Measurements from ENCODE around the gene MYO5C. TPM values are rescaled to one million over a fixed set of nuclear protein-coding genes. Genes with fewer than 3 reads are reported as not detected.

The MYO5C gene
- total and polyA plus RNA-seq, 10 of the 15 experiments (the other 5 are each of a cell fraction or from before 2014, with no cell fraction given) = 0.29 to 1.3 (median 0.75) TPM

GRCh38 chr15:52232327-52232726 is 63.3 kb downstream of the MYO5C start (continued):
- TF ChIP-seq BACH1 (IDR thresholded peaks at IDR 0.05; ENCODE audit: borderline replicate concordance) (peak; percentile 44; the same call in 1 of the 2 replicates), GATAD2B (conservative IDR thresholded peaks at IDR 0.05; ENCODE audit: low read depth) (no peak), PAX8 (IDR thresholded peaks at IDR 0.05) (0 out of 2 replicates have a peak, but pooled peaks have one; percentile 45), ZBED1 (IDR thresholded peaks at IDR 0.05; ENCODE audit: borderline replicate concordance) (no peak)

- ATAC-seq (no peak), FAIRE-seq (no peak), DNase-seq (ENCODE audit: low read depth, low spot score) (no peak)
- in situ Hi-C loops (cut with MboI) = no loop called here
- H3K4me2 ChIP-seq (ENCODE audit: control insufficient read depth, insufficient read depth) = no peak overlapping the region
- H3K36me3 ChIP-seq (ENCODE audit: control insufficient read depth in 2 of 2, insufficient read depth in 2 of 2, low read length in 1 of 2) = no peaks in the 10 kb centered on the region
- no peak overlapping the region for H2AFZ ChIP-seq (ENCODE audit: control insufficient read depth, low read depth, low read length)
- H3K9me3 ChIP-seq (replicated peaks; ENCODE audit: control insufficient read depth, insufficient read depth, low read length) = no peaks in the 10 kb centered on the region
- no peaks in the 10 kb centered on the region for H3K79me2 ChIP-seq (ENCODE audit: control insufficient read depth, insufficient read depth, low read length)
- H3K9ac ChIP-seq (ENCODE audit: control insufficient read depth, insufficient read depth, low read length) = no peak overlapping the region
- no peak overlapping the region for H3K27ac ChIP-seq (ENCODE audit: control insufficient read depth, insufficient read depth)
- H3K27me3 ChIP-seq (replicated peaks in 1 of 2; ENCODE audit: control insufficient read depth in 2 of 2, insufficient read depth in 2 of 2, low read length in 1 of 2) = no peaks in the 10 kb centered on the region
- WGBS (ENCODE audit: insufficient coverage, insufficient replicate concordance, low lambda C conversion rate, missing lambda C conversion rate) = 81% methylated on average over 1 of the region's 1 CpG
- no TSS peak for BruUV-seq (replicated peaks)
- no peaks in the 10 kb centered on the region for H4K20me1 ChIP-seq (ENCODE audit: control insufficient read depth, insufficient read depth)
- intact Hi-C loops (cut with micrococcal nuclease; ENCODE audit: unreplicated experiment) = no loop called here
- ChIA-PET CTCF (interaction anchor here (0.7 to 13.5 kb wide), 6 partner anchors 14 to 220 kb away, joined by 3 to 235 read pairs (median 6); partner anchors contain the start of gene GNB5), SMC1A (ENCODE audit: uncharacterized antibody, unreplicated experiment) (interaction anchor here (1.1 to 8.5 kb wide), 10 partner anchors 7 to 504 kb away, joined by 3 to 93 read pairs (median 4); no protein-coding TSS in a partner anchor), RAD21 (ENCODE audit: unreplicated experiment) (interaction anchor here (0.6 to 5.7 kb wide), 3 partner anchors 13 to 32 kb away, joined by 3 to 40 read pairs (median 3); no protein-coding TSS in a partner anchor), POLR2A (interaction anchor here (0.7 kb wide), 1 partner anchor 147 kb away, joined by 3 read pairs; no protein-coding TSS in a partner anchor)
- H3K4me3 ChIP-seq = no peak overlapping the region
- peaks cover 49% of the 10 kb centered on the region for H3K4me1 ChIP-seq (ENCODE audit: control insufficient read depth, insufficient read depth, low read length)
- TF ChIP-seq NRF1 (conservative IDR thresholded peaks at IDR 0.05; ENCODE audit: low read depth, low read length) = no peak
- TF ChIP-seq SP1 (IDR thresholded peaks at IDR 0.05; ENCODE audit: low read depth, low read length) = no peak
- no peak for TF ChIP-seq EZH2 (IDR thresholded peaks at IDR 0.05; ENCODE audit: borderline replicate concordance, control insufficient read depth, low read depth, low read length)
- no peak for TF ChIP-seq HDAC2 (IDR thresholded peaks at IDR 0.05)
- TF ChIP-seq, protein P1, sequence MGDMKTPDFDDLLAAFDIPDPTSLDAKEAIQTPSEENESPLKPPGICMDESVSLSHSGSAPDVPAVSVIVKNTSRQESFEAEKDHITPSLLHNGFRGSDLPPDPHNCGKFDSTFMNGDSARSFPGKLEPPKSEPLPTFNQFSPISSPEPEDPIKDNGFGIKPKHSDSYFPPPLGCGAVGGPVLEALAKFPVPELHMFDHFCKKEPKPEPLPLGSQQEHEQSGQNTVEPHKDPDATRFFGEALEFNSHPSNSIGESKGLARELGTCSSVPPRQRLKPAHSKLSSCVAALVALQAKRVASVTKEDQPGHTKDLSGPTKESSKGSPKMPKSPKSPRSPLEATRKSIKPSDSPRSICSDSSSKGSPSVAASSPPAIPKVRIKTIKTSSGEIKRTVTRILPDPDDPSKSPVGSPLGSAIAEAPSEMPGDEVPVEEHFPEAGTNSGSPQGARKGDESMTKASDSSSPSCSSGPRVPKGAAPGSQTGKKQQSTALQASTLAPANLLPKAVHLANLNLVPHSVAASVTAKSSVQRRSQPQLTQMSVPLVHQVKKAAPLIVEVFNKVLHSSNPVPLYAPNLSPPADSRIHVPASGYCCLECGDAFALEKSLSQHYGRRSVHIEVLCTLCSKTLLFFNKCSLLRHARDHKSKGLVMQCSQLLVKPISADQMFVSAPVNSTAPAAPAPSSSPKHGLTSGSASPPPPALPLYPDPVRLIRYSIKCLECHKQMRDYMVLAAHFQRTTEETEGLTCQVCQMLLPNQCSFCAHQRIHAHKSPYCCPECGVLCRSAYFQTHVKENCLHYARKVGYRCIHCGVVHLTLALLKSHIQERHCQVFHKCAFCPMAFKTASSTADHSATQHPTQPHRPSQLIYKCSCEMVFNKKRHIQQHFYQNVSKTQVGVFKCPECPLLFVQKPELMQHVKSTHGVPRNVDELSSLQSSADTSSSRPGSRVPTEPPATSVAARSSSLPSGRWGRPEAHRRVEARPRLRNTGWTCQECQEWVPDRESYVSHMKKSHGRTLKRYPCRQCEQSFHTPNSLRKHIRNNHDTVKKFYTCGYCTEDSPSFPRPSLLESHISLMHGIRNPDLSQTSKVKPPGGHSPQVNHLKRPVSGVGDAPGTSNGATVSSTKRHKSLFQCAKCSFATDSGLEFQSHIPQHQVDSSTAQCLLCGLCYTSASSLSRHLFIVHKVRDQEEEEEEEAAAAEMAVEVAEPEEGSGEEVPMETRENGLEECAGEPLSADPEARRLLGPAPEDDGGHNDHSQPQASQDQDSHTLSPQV (IDR thresholded peaks at IDR 0.05) = no peak
- TF ChIP-seq FOS (IDR thresholded peaks at IDR 0.05; ENCODE audit: borderline replicate concordance, extremely low read depth, insufficient read length) = no peak
- no peak for TF ChIP-seq IKZF2 (IDR thresholded peaks at IDR 0.05)
- TF ChIP-seq CTCF (IDR thresholded peaks at IDR 0.05 in 2 of 3, conservative IDR thresholded peaks at IDR 0.05 in 1 of 3; ENCODE audit: control insufficient read depth in 2 of 3, extremely low read depth in 1 of 3, insufficient read depth in 1 of 3, low read depth in 3 of 3, low read length in 3 of 3) = no peak
- TF ChIP-seq, protein P2, sequence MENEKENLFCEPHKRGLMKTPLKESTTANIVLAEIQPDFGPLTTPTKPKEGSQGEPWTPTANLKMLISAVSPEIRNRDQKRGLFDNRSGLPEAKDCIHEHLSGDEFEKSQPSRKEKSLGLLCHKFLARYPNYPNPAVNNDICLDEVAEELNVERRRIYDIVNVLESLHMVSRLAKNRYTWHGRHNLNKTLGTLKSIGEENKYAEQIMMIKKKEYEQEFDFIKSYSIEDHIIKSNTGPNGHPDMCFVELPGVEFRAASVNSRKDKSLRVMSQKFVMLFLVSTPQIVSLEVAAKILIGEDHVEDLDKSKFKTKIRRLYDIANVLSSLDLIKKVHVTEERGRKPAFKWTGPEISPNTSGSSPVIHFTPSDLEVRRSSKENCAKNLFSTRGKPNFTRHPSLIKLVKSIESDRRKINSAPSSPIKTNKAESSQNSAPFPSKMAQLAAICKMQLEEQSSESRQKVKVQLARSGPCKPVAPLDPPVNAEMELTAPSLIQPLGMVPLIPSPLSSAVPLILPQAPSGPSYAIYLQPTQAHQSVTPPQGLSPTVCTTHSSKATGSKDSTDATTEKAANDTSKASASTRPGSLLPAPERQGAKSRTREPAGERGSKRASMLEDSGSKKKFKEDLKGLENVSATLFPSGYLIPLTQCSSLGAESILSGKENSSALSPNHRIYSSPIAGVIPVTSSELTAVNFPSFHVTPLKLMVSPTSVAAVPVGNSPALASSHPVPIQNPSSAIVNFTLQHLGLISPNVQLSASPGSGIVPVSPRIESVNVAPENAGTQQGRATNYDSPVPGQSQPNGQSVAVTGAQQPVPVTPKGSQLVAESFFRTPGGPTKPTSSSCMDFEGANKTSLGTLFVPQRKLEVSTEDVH (IDR thresholded peaks at IDR 0.05; ENCODE audit: low read depth, partially characterized antibody) = no peak
- TF ChIP-seq YBX1 (IDR thresholded peaks at IDR 0.05) = no peak
- no peak for TF ChIP-seq ZNF384 (IDR thresholded peaks at IDR 0.05; ENCODE audit: borderline replicate concordance, low read depth, low read length)
Observed at GRCh38 chr15:52230073-52230472, 65.5 kb downstream of the MYO5C start.

All from GM12878 (cell line).